ENCODE data around the gene CTSS.

GRCh38 chr1:150724336-150724735 is 41.2 kb downstream of the CTSS start:
- no peak for TF ChIP-seq YY1 (IDR thresholded peaks at IDR 0.05; ENCODE audit: insufficient read depth, insufficient read length)
- no peak for TF ChIP-seq ZNF274 (IDR thresholded peaks at IDR 0.05; ENCODE audit: low read depth, low read length)

All from NT2/D1 (cell line).